GM21529 (cell line): ENCODE measurements around the gene CHDH.
A peak's percentile ranks its signal among the peaks of the same experiment; 100 is the strongest.

ENCODE experiments used
- ATAC-seq: cut with Tn5 transposase; IDR thresholded peaks from one replicate; pipeline ENCODE4 v1.9.1; 2021; ENCODE audit not compliant: unreplicated experiment

The CHDH gene

DNA sequence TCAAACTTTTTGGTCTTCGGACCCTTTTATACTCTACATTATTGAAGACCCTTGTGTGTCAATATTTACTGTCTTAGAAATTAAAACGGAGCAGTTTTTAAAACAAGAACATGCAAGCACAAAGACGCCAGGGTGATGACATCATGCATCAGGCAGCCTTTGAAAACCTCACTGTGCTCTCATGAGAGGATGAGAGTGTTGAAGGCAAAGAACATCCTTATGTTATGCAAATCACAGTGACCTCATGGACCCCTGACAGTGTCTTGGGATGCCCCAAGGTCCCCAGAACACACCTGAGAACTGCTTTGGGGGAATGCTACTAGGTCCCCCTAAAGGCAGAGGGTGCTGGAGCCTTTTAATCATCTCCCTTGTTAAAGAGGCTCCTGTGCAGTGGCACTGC lies 51.6 kb downstream of the CHDH start:
- no peak for ATAC-seq

DNA sequence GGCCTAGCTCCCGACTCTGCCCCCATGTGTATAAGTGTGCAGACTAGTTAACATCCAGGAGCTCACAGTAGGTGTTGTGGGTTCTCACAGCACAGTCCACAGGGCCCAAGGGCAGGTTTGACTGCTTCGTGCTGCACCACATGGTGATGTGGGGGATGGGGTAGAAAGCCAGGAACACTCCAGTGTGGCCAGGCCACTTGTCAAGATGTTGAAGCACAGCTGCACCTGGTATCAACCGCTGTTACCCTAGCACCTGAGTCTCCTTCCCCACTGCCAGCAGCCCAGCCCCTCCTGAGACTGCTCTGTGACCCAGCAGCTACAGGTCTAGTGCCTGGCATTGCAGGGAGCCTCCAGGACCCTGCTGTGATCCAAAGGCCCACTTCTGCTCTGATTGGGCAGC lies 53.4 kb downstream of the CHDH start:
- ATAC-seq = no peak

DNA sequence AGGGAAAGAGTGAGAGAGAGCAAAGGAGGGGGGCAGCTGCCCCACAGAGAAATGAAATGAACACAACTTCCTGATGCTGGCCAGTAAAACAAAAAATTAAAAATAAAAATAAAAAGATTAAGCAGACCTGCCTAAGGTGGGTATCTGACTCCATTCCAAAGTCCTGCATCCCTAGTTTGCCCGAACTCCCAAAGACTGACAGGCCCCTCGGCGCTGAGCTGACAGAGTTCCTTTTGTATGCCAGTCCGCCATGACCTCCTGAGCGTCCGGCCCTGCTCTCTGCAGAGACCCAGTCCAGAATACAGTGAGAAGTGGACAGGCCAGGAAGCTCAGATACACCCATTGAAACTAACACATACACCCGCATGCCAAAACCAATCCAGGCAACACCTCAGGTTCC lies 54.9 kb downstream of the CHDH start:
- ATAC-seq = no peak

- ATAC-seq = no peak
These were observed 55.7 kb downstream of the CHDH start for GRCh38 chr3:53790470-53790869.

DNA sequence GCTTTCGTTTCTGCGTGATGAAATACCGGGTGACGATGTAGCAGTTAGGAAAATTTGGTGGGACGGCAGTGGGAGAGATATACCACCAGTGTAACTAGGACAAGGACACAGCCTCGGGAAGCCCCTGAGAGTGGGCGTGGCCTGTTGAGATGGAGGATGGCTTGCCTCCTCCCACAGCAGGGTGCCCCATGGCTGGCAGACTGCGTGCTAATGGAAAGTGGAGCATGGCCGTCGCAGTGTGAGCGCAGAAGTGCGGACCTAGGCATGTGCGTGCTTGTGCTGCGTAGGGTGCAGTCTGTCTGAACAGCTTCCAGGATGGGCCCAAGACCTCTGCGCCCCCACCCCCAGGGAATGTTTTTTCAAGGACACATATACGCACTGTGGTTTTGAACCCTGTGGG lies 56.8 kb downstream of the CHDH start:
- no peak for ATAC-seq

- ATAC-seq = no peak
These were observed 58.2 kb downstream of the CHDH start for GRCh38 chr3:53788038-53788437.

- no peak for ATAC-seq
These were observed 59.2 kb downstream of the CHDH start for GRCh38 chr3:53787016-53787415.

GRCh38 chr3:53780806-53781205 lies 65.4 kb downstream of the CHDH start:
- ATAC-seq = no peak

- no peak for ATAC-seq
These were observed 66.0 kb downstream of the CHDH start for GRCh38 chr3:53780171-53780570.

DNA sequence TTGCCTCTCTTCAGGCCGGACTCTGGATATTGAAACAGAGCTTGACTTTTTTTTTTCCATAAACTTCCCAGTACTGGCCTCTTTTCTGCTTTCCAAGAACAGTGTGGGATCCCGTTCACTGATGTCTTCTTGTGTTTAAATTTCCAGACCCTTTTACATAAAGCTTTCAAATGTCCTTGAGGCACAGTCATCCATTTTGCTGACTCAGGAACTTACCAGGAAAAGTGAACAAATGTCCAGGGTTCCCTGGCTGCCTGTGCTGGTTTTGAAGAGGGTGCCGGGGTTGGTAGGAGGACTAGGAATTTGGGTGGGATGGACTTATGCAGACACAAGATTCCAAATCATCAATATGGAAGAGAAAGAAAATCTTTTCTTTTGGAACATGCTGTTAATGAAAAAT lies 68.1 kb downstream of the CHDH start:
- no peak for ATAC-seq

DNA sequence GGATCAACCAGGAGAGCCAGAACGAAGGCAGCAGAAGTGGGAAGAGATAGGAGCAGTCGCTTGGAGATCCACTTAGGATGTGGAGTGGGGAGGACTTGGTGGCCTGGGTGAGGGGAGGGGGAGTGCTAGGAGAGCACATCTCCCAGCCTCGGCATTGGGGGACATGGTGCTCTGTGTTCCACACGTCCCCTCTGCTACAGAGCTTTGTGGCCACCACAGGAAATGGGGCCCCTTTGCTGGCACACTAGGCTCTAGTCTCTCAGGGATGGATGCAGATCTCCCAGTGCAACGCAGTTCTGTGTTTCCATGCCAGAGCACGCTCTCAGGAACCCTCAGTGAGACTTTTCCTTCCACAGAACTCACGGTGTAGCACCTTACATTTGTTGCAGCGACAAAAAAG lies 68.8 kb downstream of the CHDH start:
- ATAC-seq = no peak

GRCh38 chr3:53776494-53777101 lies 69.6 kb downstream of the CHDH start:
- no peak for ATAC-seq

DNA sequence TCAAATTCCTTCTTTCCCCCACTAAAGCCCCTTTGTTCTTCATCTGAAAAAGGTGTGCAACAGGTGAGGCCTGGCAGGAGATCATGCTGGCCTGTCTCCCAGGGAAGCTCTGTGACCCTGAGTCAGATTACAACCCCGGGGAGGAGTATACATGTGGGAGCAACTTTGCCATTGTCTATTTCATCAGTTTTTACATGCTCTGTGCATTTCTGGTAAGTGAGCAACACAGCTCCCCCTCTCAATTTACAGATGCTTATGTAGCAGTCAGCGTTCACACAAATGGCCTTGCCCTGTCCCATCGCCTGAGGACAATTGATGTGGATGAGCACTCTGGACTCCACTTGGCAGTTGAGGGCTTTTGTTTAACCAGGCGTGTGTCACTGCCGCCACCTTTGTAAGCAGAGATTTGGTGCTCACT lies 70.4 kb downstream of the CHDH start:
- ATAC-seq = no peak

- ATAC-seq = no peak
These were observed 71.2 kb downstream of the CHDH start for GRCh38 chr3:53775018-53775417.

DNA sequence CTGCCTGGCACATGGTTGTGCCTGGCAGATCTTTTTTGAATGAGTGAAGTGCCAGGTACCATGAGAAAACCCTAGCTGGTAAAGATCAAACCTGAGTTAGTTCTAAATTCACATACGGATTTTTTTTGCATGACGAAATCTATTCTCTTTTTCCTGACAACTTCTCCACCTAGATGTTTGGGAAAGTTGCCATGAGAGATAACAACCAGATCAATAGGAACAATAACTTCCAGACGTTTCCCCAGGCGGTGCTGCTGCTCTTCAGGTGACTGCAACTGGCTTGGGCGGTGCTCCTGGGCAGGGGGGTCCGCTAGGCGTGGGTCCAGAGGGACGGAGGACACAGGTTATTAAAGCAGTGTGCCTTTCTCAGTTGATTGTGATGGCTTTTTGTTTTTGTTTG lies 71.8 kb downstream of the CHDH start:
- ATAC-seq = no peak

DNA sequence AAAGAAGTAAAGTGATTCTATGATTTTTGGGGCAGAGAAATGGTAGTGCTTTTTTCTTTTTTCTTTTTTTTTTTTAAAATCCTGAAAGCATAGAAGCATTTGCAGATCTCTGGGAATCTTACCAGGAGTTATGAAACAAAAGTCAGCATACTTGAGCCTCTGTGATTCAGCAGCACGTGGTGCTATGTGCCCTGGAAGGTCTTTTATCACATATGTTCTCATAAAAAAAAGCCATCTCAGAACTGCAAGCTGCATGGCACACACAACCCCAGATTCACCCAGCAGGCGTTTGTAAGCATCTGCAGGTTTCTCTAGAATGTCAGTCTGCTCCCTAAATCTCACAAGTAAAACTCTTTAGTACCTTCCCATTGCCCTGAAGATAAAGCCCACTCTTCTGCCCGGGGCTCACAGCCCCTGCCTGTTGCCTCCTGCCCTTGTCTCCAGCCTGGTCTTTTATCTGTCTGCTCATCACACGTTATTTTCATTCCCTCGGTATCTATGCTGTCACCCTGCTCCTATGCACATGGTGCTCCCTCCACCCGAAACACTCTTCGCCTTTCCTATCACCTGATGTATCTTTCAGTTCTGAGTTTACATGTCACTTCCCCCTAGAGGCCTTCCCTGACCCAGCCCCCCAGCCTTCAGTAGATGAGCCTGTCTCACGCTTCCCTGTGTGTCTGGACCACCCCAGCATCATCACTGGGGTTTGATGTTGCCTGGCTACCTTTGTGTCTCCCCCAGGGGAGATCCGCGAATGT lies 72.4 kb downstream of the CHDH start:
- peak; percentile 90 for ATAC-seq

DNA sequence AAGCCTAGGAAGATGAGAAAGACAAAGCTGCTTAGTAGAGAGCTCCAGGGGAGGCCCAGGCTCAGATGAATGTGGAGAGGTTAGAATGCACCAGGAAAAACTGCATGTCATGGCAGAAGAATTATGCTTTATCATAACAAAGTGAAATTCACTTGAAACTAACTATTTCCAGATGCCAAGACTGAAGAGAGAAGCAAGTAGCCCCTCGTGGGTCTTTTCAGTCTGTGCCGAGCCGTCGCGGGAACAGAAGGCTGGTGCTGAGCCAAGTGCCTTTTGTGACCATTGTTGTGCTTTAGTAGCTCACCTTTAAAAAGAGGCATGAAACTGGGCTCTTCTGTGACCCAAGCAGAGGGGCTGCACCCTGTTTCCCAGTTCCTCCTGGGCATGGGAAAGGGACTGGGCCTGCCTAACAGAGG lies 73.2 kb downstream of the CHDH start:
- ATAC-seq = no peak

DNA sequence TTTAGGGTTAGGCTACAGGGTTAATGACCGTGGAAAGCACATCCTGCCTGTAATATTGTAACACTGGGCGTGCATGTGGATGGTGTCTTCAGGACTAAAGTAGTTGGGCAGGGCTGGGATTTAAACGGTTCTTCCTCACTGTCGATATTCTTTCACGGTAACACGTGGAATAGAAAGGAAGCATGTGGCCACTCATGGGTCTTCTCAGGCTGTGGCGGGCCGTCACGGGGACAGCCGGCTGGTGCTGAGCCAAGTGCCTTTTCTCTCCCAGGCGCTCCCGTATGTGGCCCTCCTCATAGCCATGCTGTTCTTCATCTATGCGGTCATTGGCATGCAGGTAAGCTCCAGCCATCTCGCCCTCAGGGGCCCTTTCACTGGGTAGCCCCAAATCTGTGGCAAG lies 73.7 kb downstream of the CHDH start:
- ATAC-seq = no peak

GRCh38 chr3:53768478-53769459 lies 77.5 kb downstream of the CHDH start:
- no peak for ATAC-seq

DNA sequence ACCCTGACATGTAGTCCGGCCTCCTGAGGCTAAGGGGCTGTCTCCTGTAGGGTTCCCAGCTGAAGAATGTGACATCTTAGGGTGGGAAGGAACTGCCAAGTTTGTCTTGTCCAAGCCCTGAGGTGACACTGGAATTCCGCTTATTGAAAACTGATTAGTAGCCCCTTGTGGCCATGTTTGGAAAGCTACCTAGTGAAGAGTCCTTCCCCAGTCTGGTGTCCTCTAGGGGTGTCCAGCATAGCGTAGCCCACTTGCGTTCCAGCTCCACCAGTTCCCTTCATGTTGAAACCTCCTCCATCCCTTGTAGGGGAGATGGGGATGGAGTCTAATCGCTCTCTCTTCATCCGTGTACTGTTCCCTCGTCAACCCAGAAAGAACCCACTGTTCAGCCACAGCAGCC lies 79.5 kb downstream of the CHDH start:
- ATAC-seq = no peak

DNA sequence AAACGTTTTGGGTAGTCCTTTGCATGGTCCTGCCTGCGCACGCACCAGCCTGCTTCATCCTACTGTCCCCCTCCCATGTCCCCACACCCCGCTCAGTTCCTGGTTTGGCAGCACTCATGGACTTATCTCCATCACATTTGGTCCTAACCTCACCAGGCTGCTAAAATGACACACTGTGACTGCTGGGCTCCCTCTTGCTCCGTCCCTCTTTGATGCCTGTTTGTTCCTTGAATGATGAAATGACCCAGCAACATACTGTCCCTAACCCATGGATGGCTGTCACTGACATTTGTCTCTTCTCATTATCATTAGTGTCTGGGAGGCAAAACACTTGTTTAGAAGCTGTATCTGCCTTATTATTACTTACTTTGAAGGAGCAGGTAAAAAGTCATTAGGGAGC lies 80.5 kb downstream of the CHDH start:
- ATAC-seq = no peak
